ENCODE results near the gene OR10H5. TPM values are rescaled to one million over a fixed set of nuclear protein-coding genes. Genes with fewer than 3 reads are reported as not detected.
"Not testable (repeated sequence)": the region's sequence is repeated elsewhere in the genome, so short reads cannot be mapped to it uniquely, and the experiment has no call there.

The OR10H5 gene
- total RNA-seq, 4 donors from 2014 or later = not detected

DNA sequence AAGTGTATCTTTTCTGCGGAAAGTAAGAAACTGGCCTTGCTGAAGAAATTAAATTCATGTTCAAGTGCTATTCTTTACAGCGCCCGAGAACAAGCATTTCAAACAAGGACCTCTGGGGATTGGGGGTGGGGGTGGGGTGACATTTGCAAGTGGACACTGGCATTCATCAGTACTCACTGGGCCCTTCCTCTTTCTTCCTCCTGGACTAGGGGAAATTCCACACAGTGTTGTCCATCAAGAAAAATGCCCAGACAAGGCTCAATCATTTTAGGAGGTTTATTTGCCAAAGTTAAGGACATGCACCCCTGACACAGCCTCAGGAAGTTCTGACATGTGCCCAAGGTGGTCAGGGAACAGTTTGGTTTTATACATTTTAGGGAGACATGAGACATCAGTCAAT is 50.9 kb downstream of the OR10H5 start:
- intact Hi-C loops (cut with DNase I) = no loop called here
- Histone ChIP-seq H3K27me3 (no peaks in the 10 kb centered on the region), H3K36me3 (no peaks in the 10 kb centered on the region), H3K4me3 (replicated peaks in 1 of 3) (no peak overlapping the region), H3K4me1 (peaks cover 0 to 6% of the 10 kb centered on the region in 2 donors), H3K27ac (no peak overlapping the region), H3K9me3 (no peaks in the 10 kb centered on the region)
- no peak for DNase-seq
- TF ChIP-seq CTCF (IDR thresholded peaks at IDR 0.05) (no peak), POLR2A (IDR thresholded peaks at IDR 0.05) (no peak)
- 92 to 100% methylated on average over 3 of the region's 3 CpGs for WGBS, 2 donors

DNA sequence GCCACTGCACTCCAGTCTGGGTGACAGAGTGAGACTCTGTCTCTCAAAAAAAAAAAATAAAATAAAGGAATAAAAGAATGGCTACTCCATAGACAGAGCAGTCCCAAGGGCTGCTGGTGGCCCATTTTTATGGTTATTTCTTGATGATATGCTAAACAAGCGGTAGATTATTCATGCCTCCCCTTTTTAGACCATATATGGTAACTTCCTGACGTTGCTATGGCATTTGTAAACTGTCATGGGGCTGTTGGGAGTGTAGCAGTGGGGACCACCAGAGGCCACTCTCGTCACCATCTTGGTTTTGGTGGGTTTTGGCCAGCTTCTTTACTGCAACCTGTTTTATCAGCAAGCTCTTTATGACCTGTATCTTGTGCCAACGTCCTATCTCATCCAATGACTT is 52.4 kb downstream of the OR10H5 start:
- H3K4me1 ChIP-seq; H3K27me3 ChIP-seq; H3K27ac ChIP-seq; DNase-seq; intact Hi-C loops (cut with DNase I); H3K36me3 ChIP-seq; H3K4me3 ChIP-seq (replicated peaks in 1 of 3); H3K9me3 ChIP-seq: not testable (repeated sequence)
- 66 to 68% methylated on average over 4 of the region's 4 CpGs for WGBS, 2 donors

GRCh38 chr19:15840833-15841232 is 53.4 kb downstream of the OR10H5 start:
- 65 to 79% methylated on average over 2 of the region's 2 CpGs for WGBS, 2 donors
- no peak for DNase-seq
- Histone ChIP-seq H3K4me3 (replicated peaks in 1 of 3) (no peak overlapping the region), H3K9me3 (no peaks in the 10 kb centered on the region), H3K36me3 (no peaks in the 10 kb centered on the region), H3K27me3 (no peaks in the 10 kb centered on the region), H3K4me1 (peaks cover 0 to 4% of the 10 kb centered on the region in 2 donors), H3K27ac (no peak overlapping the region)
- TF ChIP-seq CTCF (IDR thresholded peaks at IDR 0.05) (no peak), POLR2A (IDR thresholded peaks at IDR 0.05) (no peak)
- intact Hi-C loops (cut with DNase I) = no loop called here

- no peaks in the 10 kb centered on the region for H3K27me3 ChIP-seq
- H3K27ac ChIP-seq = no peak overlapping the region
- TF ChIP-seq CTCF (IDR thresholded peaks at IDR 0.05) = no peak
- no peak for TF ChIP-seq POLR2A (IDR thresholded peaks at IDR 0.05)
- no peaks in the 10 kb centered on the region for H3K9me3 ChIP-seq
- no peaks in the 10 kb centered on the region for H3K36me3 ChIP-seq
- no peaks in the 10 kb centered on the region for H3K4me1 ChIP-seq
- 61 to 65% methylated on average over 11 of the region's 11 CpGs for WGBS, 2 donors
- H3K4me3 ChIP-seq (replicated peaks in 1 of 3) = no peak overlapping the region
- DNase-seq = no peak
- intact Hi-C loops (cut with DNase I) = no loop called here
Measured at GRCh38 chr19:15841875-15842569, 54.6 kb downstream of the OR10H5 start.

GRCh38 chr19:15843203-15843893 is 55.9 kb downstream of the OR10H5 start:
- 64 to 74% methylated on average over 5 of the region's 5 CpGs for WGBS, 2 donors
- Histone ChIP-seq H3K36me3 (no peaks in the 10 kb centered on the region), H3K4me3 (replicated peaks in 1 of 3) (no peak overlapping the region), H3K9me3 (no peaks in the 10 kb centered on the region), H3K27me3 (no peaks in the 10 kb centered on the region), H3K4me1 (no peaks in the 10 kb centered on the region), H3K27ac (no peak overlapping the region)
- DNase-seq = no peak
- intact Hi-C loops (cut with DNase I) = no loop called here
- TF ChIP-seq POLR2A (IDR thresholded peaks at IDR 0.05) = no peak
- no peak for TF ChIP-seq CTCF (IDR thresholded peaks at IDR 0.05)

- H3K4me3 ChIP-seq (replicated peaks in 1 of 3); H3K27ac ChIP-seq; H3K36me3 ChIP-seq; H3K9me3 ChIP-seq; H3K27me3 ChIP-seq; intact Hi-C loops (cut with DNase I); H3K4me1 ChIP-seq: not testable (repeated sequence)
- WGBS, 2 donors = 30 to 36% methylated on average over 8 of the region's 8 CpGs
- peak; percentile 23 to 45 for DNase-seq
Measured at GRCh38 chr19:15843894-15844222, 56.4 kb downstream of the OR10H5 start.
